PC-3 (cell line): ENCODE data around the gene BAIAP2. TPM values are rescaled to one million over a fixed set of nuclear protein-coding genes. Genes with fewer than 3 reads are reported as not detected.
A peak's percentile ranks its signal among the peaks of the same experiment; 100 is the strongest.

Experiments
- ATAC-seq: fragments of 200-7000 bp; cut with Tn5 transposase; 2 replicates; pipeline ENCODE4 v1.9.1; 2020; ENCODE audit warnings: mild to moderate bottlenecking, moderate library complexity
- BruUV-seq: library from RNA; stranded (reverse); fragments of 400-500 nt; replicated peaks from 2 replicates; lab custom pipeline; 2021; lab: Mats Ljungman, UMichigan
- CTCF ChIA-PET: fragments of 300-600 bp; sonication (Branson Sonifier 250); formaldehyde crosslinking; loops from one replicate; lab custom pipeline; 2022; ENCODE audit warnings: antibody characterized with exemption; lab: Charles Lee
- POLR2A ChIA-PET: fragments of 300-600 bp; sonication (Branson Sonifier 250); formaldehyde crosslinking; loops from one replicate; lab custom pipeline; 2022; ENCODE audit warnings: antibody characterized with exemption; ENCODE audit not compliant: unreplicated experiment; lab: Charles Lee
- DNase-seq: peaks from one replicate; pipeline ENCODE4 v3.0.0-alpha.2; 2015
- H2AFZ ChIP-seq: fragments of 300-600 bp; sonication (generic); 2 replicates; pipeline ENCODE4 v1.6.0; 2016; ENCODE audit warnings: antibody characterized with exemption, low read length
- H3F3A ChIP-seq: fragments of 300-600 bp; sonication (generic); one replicate; pipeline ENCODE4 v1.6.0; 2017; ENCODE audit warnings: antibody characterized with exemption, low read length, control low read depth, mild to moderate bottlenecking; ENCODE audit not compliant: unreplicated experiment
- H3K27ac ChIP-seq: fragments of 300-600 bp; sonication (generic); 2 replicates; pipeline ENCODE4 v1.5.1; 2016; ENCODE audit warnings: mild to moderate bottlenecking, low read length
- H3K27me3 ChIP-seq: fragments of 300-600 bp; sonication (generic); 2 replicates; pipeline ENCODE4 v1.6.1; 2016; ENCODE audit warnings: low read length, mixed read lengths
- H3K36me3 ChIP-seq: fragments of 300-600 bp; sonication (generic); 2 replicates; pipeline ENCODE4 v1.6.1; 2016; ENCODE audit warnings: low read depth, mixed run types, low read length, mixed read lengths
- H3K4me1 ChIP-seq: fragments of 300-600 bp; sonication (generic); 2 replicates; pipeline ENCODE4 v1.5.1; 2016; ENCODE audit warnings: low read length; ENCODE audit not compliant: insufficient read depth
- H3K4me2 ChIP-seq: fragments of 300-600 bp; sonication (generic); 2 replicates; pipeline ENCODE4 v1.6.0; 2016; ENCODE audit warnings: low read length
- H3K4me3 ChIP-seq: fragments of 300-600 bp; sonication (generic); 2 replicates; pipeline ENCODE4 v1.5.1; 2016; ENCODE audit warnings: mild to moderate bottlenecking, low read length, mixed read lengths
- H3K79me2 ChIP-seq: fragments of 300-600 bp; sonication (generic); 2 replicates; pipeline ENCODE4 v1.6.1; 2017; ENCODE audit warnings: low read length, mixed read lengths
- H3K9ac ChIP-seq: fragments of 300-600 bp; sonication (generic); 2 replicates; pipeline ENCODE4 v1.6.0; 2016; ENCODE audit warnings: mild to moderate bottlenecking, low read length
- H3K9me2 ChIP-seq: fragments of 300-600 bp; sonication (generic); replicated peaks from 2 replicates; pipeline ENCODE4 v1.6.1; 2016; ENCODE audit warnings: mixed run types, low read length, mixed read lengths
- H3K9me3 ChIP-seq: fragments of 300-600 bp; sonication (generic); 2 replicates; pipeline ENCODE4 v1.6.1; 2016; ENCODE audit warnings: low read length, mixed read lengths
- H4K20me1 ChIP-seq: fragments of 300-600 bp; sonication (generic); 2 replicates; pipeline ENCODE4 v1.6.1; 2016; ENCODE audit warnings: low read length, mixed read lengths
- EZH2 ChIP-seq: fragments of 300-600 bp; sonication (generic); IDR thresholded peaks from one replicate; pipeline ENCODE4 v1.6.1; 2017; ENCODE audit warnings: antibody characterized with exemption, mild to moderate bottlenecking, low read length; ENCODE audit not compliant: unreplicated experiment
- EZH2phosphoT487 ChIP-seq: fragments of 300-600 bp; sonication (generic); IDR thresholded peaks from 2 replicates; pipeline ENCODE4 v1.6.1; 2018; ENCODE audit warnings: mild to moderate bottlenecking, antibody characterized with exemption, low read length, borderline replicate concordance
- intact Hi-C: fragments of 100-400 bp; cut with micrococcal nuclease; formaldehyde crosslinking; loops from 2 replicates; pipeline ENCODE4 v1.9.0; 2023
- total RNA-seq: library from RNA; depleted of rRNA; stranded (reverse); fragments of >200 nt; gene quantifications from 2 replicates; pipeline ENCODE4 v1.2.3, GENCODE V29; 2014
- TF ChIP-seq, protein P1 (sequence below): fragments of 300-600 bp; sonication (generic); conservative IDR thresholded peaks from 2 replicates; pipeline ENCODE4 v1.5.1; 2017; ENCODE audit warnings: antibody characterized with exemption, low read depth, mild to moderate bottlenecking, low read length

BAIAP2 gene
- total RNA-seq, 1 experiment from 2014 or later, result 56.9 TPM

DNA sequence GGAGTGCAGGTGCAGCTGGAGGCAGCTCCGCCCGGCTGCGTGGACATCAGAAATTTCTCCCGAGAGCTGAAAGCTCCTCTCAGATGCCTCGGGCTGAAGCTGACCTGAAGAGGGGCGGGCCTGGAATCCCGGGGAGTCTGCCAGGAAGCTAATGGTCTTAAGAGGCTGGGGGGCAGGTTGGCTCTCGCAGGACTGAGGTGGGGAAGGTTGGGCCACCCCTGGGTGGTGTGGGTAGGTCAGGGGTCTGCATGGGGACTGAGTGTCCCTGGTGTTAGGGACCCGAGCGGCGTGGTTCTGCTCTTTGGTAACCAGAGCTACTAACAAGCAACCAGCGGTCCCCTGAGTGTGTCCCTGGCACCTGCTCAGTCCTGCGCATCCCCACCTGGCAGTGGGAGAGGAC lies 39.8 kb upstream of the BAIAP2 start:
- H3K36me3 ChIP-seq, result peaks cover 20% of the 10 kb centered on the region
- H4K20me1 ChIP-seq, result no peaks in the 10 kb centered on the region
- ATAC-seq (no peak), DNase-seq (no peak)
- TF ChIP-seq EZH2, result no peak
- TF ChIP-seq, protein P1, sequence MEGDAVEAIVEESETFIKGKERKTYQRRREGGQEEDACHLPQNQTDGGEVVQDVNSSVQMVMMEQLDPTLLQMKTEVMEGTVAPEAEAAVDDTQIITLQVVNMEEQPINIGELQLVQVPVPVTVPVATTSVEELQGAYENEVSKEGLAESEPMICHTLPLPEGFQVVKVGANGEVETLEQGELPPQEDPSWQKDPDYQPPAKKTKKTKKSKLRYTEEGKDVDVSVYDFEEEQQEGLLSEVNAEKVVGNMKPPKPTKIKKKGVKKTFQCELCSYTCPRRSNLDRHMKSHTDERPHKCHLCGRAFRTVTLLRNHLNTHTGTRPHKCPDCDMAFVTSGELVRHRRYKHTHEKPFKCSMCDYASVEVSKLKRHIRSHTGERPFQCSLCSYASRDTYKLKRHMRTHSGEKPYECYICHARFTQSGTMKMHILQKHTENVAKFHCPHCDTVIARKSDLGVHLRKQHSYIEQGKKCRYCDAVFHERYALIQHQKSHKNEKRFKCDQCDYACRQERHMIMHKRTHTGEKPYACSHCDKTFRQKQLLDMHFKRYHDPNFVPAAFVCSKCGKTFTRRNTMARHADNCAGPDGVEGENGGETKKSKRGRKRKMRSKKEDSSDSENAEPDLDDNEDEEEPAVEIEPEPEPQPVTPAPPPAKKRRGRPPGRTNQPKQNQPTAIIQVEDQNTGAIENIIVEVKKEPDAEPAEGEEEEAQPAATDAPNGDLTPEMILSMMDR, result no peak
- no peak for TF ChIP-seq EZH2phosphoT487
- CTCF ChIA-PET, result no interaction called here
- BruUV-seq, result no TSS peak
- H2AFZ ChIP-seq, result no peak overlapping the region
- H3K9me3 ChIP-seq, result no peaks in the 10 kb centered on the region
- H3K27ac ChIP-seq, result no peak overlapping the region
- H3K9ac ChIP-seq, result no peak overlapping the region
- H3F3A ChIP-seq, result no peaks in the 10 kb centered on the region
- peaks cover 16% of the 10 kb centered on the region for H3K79me2 ChIP-seq
- POLR2A ChIA-PET, result no interaction called here
- H3K4me1 ChIP-seq, result peaks cover 33% of the 10 kb centered on the region
- intact Hi-C loops, result no loop called here
- no peak overlapping the region for H3K4me2 ChIP-seq
- H3K4me3 ChIP-seq, result no peak overlapping the region
- no peaks in the 10 kb centered on the region for H3K27me3 ChIP-seq
- no peaks in the 10 kb centered on the region for H3K9me2 ChIP-seq

DNA sequence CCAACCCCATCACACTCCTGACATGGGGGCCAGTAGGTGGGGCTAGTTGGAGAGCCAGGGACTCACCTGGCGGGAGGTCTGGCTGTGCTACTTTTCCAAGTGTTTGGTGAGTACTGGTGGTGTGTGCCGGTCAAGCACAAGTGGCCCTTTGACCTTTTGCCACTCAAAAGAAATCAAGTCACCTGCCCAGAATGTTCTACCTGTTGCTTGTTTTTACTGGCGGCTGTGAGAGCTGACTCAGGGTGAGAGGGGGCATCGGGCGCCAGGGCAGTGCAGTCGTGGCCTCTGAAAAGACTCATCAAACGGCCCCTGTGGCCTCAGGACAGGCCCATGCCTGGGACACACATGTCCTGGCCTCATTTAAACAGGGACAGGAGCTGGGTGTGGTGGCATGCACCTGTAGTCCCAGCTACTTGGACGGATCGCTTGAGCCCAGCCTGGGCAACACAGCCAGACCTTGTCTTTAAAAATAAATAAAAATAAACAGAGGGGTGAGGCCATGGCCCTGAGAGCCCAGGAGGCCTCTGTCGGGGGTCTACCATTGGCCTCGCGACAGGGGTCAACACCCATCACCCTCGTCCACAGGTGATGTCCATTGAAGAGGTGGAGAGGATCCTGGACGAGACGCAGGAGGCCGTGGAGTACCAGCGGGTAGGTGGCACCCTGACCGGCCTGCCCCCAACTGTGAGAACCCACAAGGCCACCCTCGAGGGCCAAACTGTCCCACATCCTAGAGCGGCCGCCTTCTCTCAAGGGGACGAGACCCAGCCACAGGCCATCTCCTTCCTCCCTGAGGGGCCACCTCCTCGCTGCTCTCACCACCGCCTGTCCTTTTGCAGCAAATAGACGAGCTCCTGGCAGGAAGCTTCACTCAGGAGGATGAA lies 38.3 kb upstream of the BAIAP2 start:
- H3K4me1 ChIP-seq, result peaks cover 26% of the 10 kb centered on the region
- peaks cover 16% of the 10 kb centered on the region for H3K79me2 ChIP-seq
- CTCF ChIA-PET, result no interaction called here
- DNase-seq (no peak), ATAC-seq (no peak; the same call in 1 of the 2 replicates)
- POLR2A ChIA-PET, result no interaction called here
- no peaks in the 10 kb centered on the region for H3F3A ChIP-seq
- H3K9me3 ChIP-seq, result no peaks in the 10 kb centered on the region
- no peak overlapping the region for H2AFZ ChIP-seq
- no TSS peak for BruUV-seq
- peaks cover 20% of the 10 kb centered on the region for H3K36me3 ChIP-seq
- H3K4me3 ChIP-seq, result no peak overlapping the region
- no peaks in the 10 kb centered on the region for H3K9me2 ChIP-seq
- peak overlapping the region; percentile 79 for H3K27ac ChIP-seq
- no peak for TF ChIP-seq EZH2
- TF ChIP-seq, protein P1, result 0 out of 2 replicates have a peak, but pooled peaks have one; percentile 16
- TF ChIP-seq EZH2phosphoT487, result no peak
- H3K9ac ChIP-seq, result no peak overlapping the region
- no peaks in the 10 kb centered on the region for H3K27me3 ChIP-seq
- H3K4me2 ChIP-seq, result peak overlapping the region; percentile 53; the same call in 1 of the 2 replicates
- H4K20me1 ChIP-seq, result no peaks in the 10 kb centered on the region
- intact Hi-C loops, result no loop called here
